ENCODE results near the gene PARD3.

Gene PARD3

GRCh38 chr10:34335960-34336690, 479.0 kb downstream of the PARD3 start:
- no peak overlapping the region for H3K27ac ChIP-seq (ENCODE audit: low read depth, low read length)
- H3K4me3 ChIP-seq (ENCODE audit: insufficient read depth, low read length, poor library complexity, severe bottlenecking), result no peak overlapping the region
- H2AFZ ChIP-seq (ENCODE audit: low read depth, low read length, severe bottlenecking), result no peak overlapping the region
- H3F3A ChIP-seq (ENCODE audit: insufficient read depth), result no peaks in the 10 kb centered on the region
- H3K36me3 ChIP-seq (ENCODE audit: low read length), result no peaks in the 10 kb centered on the region
- no peak overlapping the region for H3K9ac ChIP-seq (ENCODE audit: low read length)
- no peaks in the 10 kb centered on the region for H3K9me3 ChIP-seq (ENCODE audit: insufficient read depth, low read length)
- no peaks in the 10 kb centered on the region for H3K9me2 ChIP-seq (replicated peaks; ENCODE audit: insufficient read depth, low read length)
- H4K20me1 ChIP-seq (ENCODE audit: low read depth, low read length), result no peaks in the 10 kb centered on the region
- no peak overlapping the region for H3K4me2 ChIP-seq (ENCODE audit: low read depth, low read length, poor library complexity, severe bottlenecking)
- H3K27me3 ChIP-seq (ENCODE audit: low read length), result no peaks in the 10 kb centered on the region
- no peaks in the 10 kb centered on the region for H3K79me2 ChIP-seq (ENCODE audit: insufficient read depth, low read length)
- no peak for TF ChIP-seq EZH2phosphoT487 (conservative IDR thresholded peaks at IDR 0.05; ENCODE audit: low read length)
- TF ChIP-seq CTCF (IDR thresholded peaks at IDR 0.05; ENCODE audit: insufficient read depth, low read length, poor library complexity, severe bottlenecking), result no peak

GRCh38 chr10:34334908-34335307, 480.2 kb downstream of the PARD3 start:
- Histone ChIP-seq H3K36me3 (ENCODE audit: low read length) (no peaks in the 10 kb centered on the region), H3K9me3 (ENCODE audit: insufficient read depth, low read length) (no peaks in the 10 kb centered on the region), H2AFZ (ENCODE audit: low read depth, low read length, severe bottlenecking) (no peak overlapping the region), H3K9me2 (replicated peaks; ENCODE audit: insufficient read depth, low read length) (no peaks in the 10 kb centered on the region), H3K9ac (ENCODE audit: low read length) (no peak overlapping the region), H3K79me2 (ENCODE audit: insufficient read depth, low read length) (no peaks in the 10 kb centered on the region), H3K27me3 (ENCODE audit: low read length) (no peaks in the 10 kb centered on the region), H3K4me3 (ENCODE audit: insufficient read depth, low read length, poor library complexity, severe bottlenecking) (no peak overlapping the region), H4K20me1 (ENCODE audit: low read depth, low read length) (no peaks in the 10 kb centered on the region), H3K4me2 (ENCODE audit: low read depth, low read length, poor library complexity, severe bottlenecking) (no peak overlapping the region), H3F3A (ENCODE audit: insufficient read depth) (no peaks in the 10 kb centered on the region), H3K27ac (ENCODE audit: low read depth, low read length) (no peak overlapping the region)
- TF ChIP-seq EZH2phosphoT487 (conservative IDR thresholded peaks at IDR 0.05; ENCODE audit: low read length) (no peak), CTCF (IDR thresholded peaks at IDR 0.05; ENCODE audit: insufficient read depth, low read length, poor library complexity, severe bottlenecking) (no peak)

- no peak overlapping the region for H3K4me3 ChIP-seq (ENCODE audit: insufficient read depth, low read length, poor library complexity, severe bottlenecking)
- H3K4me2 ChIP-seq (ENCODE audit: low read depth, low read length, poor library complexity, severe bottlenecking), result no peak overlapping the region
- H3F3A ChIP-seq (ENCODE audit: insufficient read depth), result no peaks in the 10 kb centered on the region
- H3K9me2 ChIP-seq (replicated peaks; ENCODE audit: insufficient read depth, low read length), result no peaks in the 10 kb centered on the region
- no peak overlapping the region for H3K9ac ChIP-seq (ENCODE audit: low read length)
- H3K36me3 ChIP-seq (ENCODE audit: low read length), result no peaks in the 10 kb centered on the region
- no peaks in the 10 kb centered on the region for H3K79me2 ChIP-seq (ENCODE audit: insufficient read depth, low read length)
- H2AFZ ChIP-seq (ENCODE audit: low read depth, low read length, severe bottlenecking), result no peak overlapping the region
- H3K27me3 ChIP-seq (ENCODE audit: low read length), result no peaks in the 10 kb centered on the region
- no peaks in the 10 kb centered on the region for H4K20me1 ChIP-seq (ENCODE audit: low read depth, low read length)
- TF ChIP-seq CTCF (IDR thresholded peaks at IDR 0.05; ENCODE audit: insufficient read depth, low read length, poor library complexity, severe bottlenecking) (no peak), EZH2phosphoT487 (conservative IDR thresholded peaks at IDR 0.05; ENCODE audit: low read length) (no peak)
- H3K9me3 ChIP-seq (ENCODE audit: insufficient read depth, low read length), result no peaks in the 10 kb centered on the region
- H3K27ac ChIP-seq (ENCODE audit: low read depth, low read length), result no peak overlapping the region
These were observed 481.6 kb downstream of the PARD3 start for GRCh38 chr10:34333513-34333912.
